PC-9 (cell line): ENCODE measurements around the gene SLC22A2.

Experiments
- EZH2 ChIP-seq: fragments of 200-600 bp; sonication (generic); IDR thresholded peaks from 2 replicates; pipeline ENCODE4 v1.8.0; 2017; ENCODE audit warnings: antibody characterized with exemption, low read depth
- TF ChIP-seq, protein P1 (sequence below): fragments of 200-600 bp; sonication (generic); conservative IDR thresholded peaks from 2 replicates; pipeline ENCODE4 v1.6.1; 2017; ENCODE audit warnings: mixed run types, antibody characterized with exemption, mild to moderate bottlenecking, moderate library complexity

DNA sequence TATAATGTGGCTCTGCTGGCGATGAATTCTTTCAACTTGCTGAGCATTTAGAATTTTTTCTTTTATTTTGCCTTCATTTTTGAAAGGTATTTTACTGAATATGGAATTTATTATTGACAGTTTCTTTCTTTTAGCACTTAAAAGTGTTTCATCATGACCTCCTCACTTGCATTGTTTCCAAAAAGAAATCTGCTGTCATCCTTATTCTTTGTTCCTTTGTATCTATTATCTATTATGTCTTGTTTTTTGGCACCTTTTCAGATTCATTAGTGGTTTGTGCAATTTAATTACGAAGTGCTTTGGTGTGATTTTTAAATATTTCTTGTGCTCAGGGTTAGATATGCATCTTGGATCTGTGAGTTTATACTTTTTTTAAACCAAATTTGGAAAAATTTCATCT lies 26.0 kb upstream of the SLC22A2 start:
- no peak for TF ChIP-seq EZH2
- TF ChIP-seq, protein P1, sequence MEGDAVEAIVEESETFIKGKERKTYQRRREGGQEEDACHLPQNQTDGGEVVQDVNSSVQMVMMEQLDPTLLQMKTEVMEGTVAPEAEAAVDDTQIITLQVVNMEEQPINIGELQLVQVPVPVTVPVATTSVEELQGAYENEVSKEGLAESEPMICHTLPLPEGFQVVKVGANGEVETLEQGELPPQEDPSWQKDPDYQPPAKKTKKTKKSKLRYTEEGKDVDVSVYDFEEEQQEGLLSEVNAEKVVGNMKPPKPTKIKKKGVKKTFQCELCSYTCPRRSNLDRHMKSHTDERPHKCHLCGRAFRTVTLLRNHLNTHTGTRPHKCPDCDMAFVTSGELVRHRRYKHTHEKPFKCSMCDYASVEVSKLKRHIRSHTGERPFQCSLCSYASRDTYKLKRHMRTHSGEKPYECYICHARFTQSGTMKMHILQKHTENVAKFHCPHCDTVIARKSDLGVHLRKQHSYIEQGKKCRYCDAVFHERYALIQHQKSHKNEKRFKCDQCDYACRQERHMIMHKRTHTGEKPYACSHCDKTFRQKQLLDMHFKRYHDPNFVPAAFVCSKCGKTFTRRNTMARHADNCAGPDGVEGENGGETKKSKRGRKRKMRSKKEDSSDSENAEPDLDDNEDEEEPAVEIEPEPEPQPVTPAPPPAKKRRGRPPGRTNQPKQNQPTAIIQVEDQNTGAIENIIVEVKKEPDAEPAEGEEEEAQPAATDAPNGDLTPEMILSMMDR: no peak
